ENCODE results near the gene KCNIP4.

DNA sequence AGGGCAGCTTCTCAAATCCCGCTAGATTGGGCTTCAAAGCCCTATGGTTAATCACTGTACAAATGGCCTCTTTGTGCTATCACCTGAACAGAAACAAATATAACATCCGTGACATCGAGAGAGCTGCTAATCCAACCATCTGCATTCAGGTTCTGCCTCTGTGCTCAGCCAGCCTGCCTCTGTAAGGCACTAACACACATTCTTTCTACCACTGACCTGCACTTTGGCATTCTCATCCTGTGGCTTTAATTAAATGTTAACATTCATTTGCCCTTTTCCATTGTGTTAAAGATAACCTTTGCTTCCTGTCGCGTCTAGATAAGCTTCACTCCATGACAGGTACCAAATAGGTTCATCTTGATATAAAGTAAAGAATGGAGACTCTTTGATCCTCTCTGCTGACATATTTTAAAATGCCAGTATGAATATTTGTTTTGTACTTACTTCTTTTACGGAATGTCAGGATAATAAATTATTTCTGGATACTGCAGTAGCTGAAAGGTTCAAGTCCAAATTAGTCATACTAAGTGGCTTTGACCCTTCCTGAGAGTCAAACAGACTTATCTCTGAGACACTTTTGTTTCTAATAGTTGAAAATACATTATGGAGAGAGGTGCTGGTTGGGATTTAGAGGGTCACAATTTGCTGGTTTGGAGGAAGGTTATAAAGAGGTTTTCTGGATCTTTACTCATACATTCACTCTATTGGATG lies 742.6 kb downstream of the KCNIP4 start:
- TF ChIP-seq, protein P1, sequence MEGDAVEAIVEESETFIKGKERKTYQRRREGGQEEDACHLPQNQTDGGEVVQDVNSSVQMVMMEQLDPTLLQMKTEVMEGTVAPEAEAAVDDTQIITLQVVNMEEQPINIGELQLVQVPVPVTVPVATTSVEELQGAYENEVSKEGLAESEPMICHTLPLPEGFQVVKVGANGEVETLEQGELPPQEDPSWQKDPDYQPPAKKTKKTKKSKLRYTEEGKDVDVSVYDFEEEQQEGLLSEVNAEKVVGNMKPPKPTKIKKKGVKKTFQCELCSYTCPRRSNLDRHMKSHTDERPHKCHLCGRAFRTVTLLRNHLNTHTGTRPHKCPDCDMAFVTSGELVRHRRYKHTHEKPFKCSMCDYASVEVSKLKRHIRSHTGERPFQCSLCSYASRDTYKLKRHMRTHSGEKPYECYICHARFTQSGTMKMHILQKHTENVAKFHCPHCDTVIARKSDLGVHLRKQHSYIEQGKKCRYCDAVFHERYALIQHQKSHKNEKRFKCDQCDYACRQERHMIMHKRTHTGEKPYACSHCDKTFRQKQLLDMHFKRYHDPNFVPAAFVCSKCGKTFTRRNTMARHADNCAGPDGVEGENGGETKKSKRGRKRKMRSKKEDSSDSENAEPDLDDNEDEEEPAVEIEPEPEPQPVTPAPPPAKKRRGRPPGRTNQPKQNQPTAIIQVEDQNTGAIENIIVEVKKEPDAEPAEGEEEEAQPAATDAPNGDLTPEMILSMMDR (IDR thresholded peaks at IDR 0.05), result no peak
- no peak for TF ChIP-seq POLR2A (IDR thresholded peaks at IDR 0.05)
